Ectodermal cell (in vitro differentiated cells): Measurements from ENCODE around the gene REPS2.

ENCODE experiments used
- H3K27ac ChIP-seq: 2 replicates; pipeline ENCODE4 v1.7.0; 2013; ENCODE audit warnings: mild to moderate bottlenecking, low read depth, low read length; ENCODE audit not compliant: insufficient read depth, poor library complexity, severe bottlenecking
- H3K27me3 ChIP-seq: 2 replicates; pipeline ENCODE4 v1.7.0; 2013; ENCODE audit warnings: mild to moderate bottlenecking, low read length; ENCODE audit not compliant: insufficient read depth, control insufficient read depth, poor library complexity, severe bottlenecking
- H3K36me3 ChIP-seq: one replicate; pipeline ENCODE4 v1.7.0; 2013; ENCODE audit warnings: low read length; ENCODE audit not compliant: control insufficient read depth, insufficient read depth
- H3K4me1 ChIP-seq: one replicate; pipeline ENCODE4 v1.7.0; 2013; ENCODE audit warnings: low read length; ENCODE audit not compliant: control insufficient read depth, insufficient read depth
- H3K4me3 ChIP-seq: 2 replicates; pipeline ENCODE4 v1.7.0; 2013; ENCODE audit warnings: low read depth, low read length, control low read depth; ENCODE audit not compliant: insufficient read depth
- H3K9me3 ChIP-seq: 2 replicates; pipeline ENCODE4 v1.7.0; 2013; ENCODE audit warnings: mild to moderate bottlenecking, low read length, moderate library complexity; ENCODE audit not compliant: control insufficient read depth
- WGBS, 2 experiments: methylation state at CpG; one replicate each; pipeline ENCODE4 v1.1.7; 2013; ENCODE audit warnings: missing lambda C conversion rate in 2 of 2; 5-methylcytosine and 5-hydroxymethylcytosine counted together

REPS2 gene

GRCh38 chrX:17042037-17042436 lies 95.6 kb downstream of the REPS2 start:
- H3K36me3 ChIP-seq = no peaks in the 10 kb centered on the region
- no peak overlapping the region for H3K4me3 ChIP-seq
- H3K27ac ChIP-seq = no peak overlapping the region
- H3K4me1 ChIP-seq = no peaks in the 10 kb centered on the region
- H3K27me3 ChIP-seq = no peaks in the 10 kb centered on the region
- no peaks in the 10 kb centered on the region for H3K9me3 ChIP-seq

- no peaks in the 10 kb centered on the region for H3K9me3 ChIP-seq
- H3K27ac ChIP-seq = no peak overlapping the region
- H3K4me1 ChIP-seq = no peaks in the 10 kb centered on the region
- 27 to 28% methylated on average over 4 of the region's 5 CpGs for WGBS, 2 experiments
- H3K27me3 ChIP-seq = no peaks in the 10 kb centered on the region
- no peak overlapping the region for H3K4me3 ChIP-seq
- H3K36me3 ChIP-seq = no peaks in the 10 kb centered on the region
These were observed 100.1 kb downstream of the REPS2 start for GRCh38 chrX:17046478-17047097.

- Histone ChIP-seq H3K4me3 (no peak overlapping the region), H3K27ac (no peak overlapping the region), H3K4me1 (no peaks in the 10 kb centered on the region), H3K9me3 (no peaks in the 10 kb centered on the region), H3K27me3 (no peaks in the 10 kb centered on the region), H3K36me3 (no peaks in the 10 kb centered on the region)
- WGBS, 2 experiments = 72 to 75% methylated on average over 7 of the region's 7 CpGs
These were observed 100.8 kb downstream of the REPS2 start for GRCh38 chrX:17047224-17047623.

- Histone ChIP-seq H3K36me3 (no peaks in the 10 kb centered on the region), H3K4me3 (no peak overlapping the region), H3K4me1 (no peaks in the 10 kb centered on the region), H3K27me3 (no peaks in the 10 kb centered on the region), H3K9me3 (no peaks in the 10 kb centered on the region), H3K27ac (no peak overlapping the region)
These were observed 105.8 kb downstream of the REPS2 start for GRCh38 chrX:17052210-17052609.

GRCh38 chrX:17052793-17053192 lies 106.3 kb downstream of the REPS2 start:
- no peaks in the 10 kb centered on the region for H3K36me3 ChIP-seq
- WGBS, 2 experiments = 100% methylated on average over 1 of the region's 2 CpGs; no CpG with 5 or more reads in 1 of the 2 experiments
- no peak overlapping the region for H3K4me3 ChIP-seq
- no peaks in the 10 kb centered on the region for H3K9me3 ChIP-seq
- no peaks in the 10 kb centered on the region for H3K4me1 ChIP-seq
- H3K27ac ChIP-seq = no peak overlapping the region
- H3K27me3 ChIP-seq = no peaks in the 10 kb centered on the region

- 90 to 92% methylated on average over 3 to 5 of the region's 5 CpGs for WGBS, 2 experiments
- Histone ChIP-seq H3K9me3 (no peaks in the 10 kb centered on the region), H3K27me3 (no peaks in the 10 kb centered on the region), H3K36me3 (no peaks in the 10 kb centered on the region), H3K4me1 (no peaks in the 10 kb centered on the region), H3K27ac (no peak overlapping the region), H3K4me3 (no peak overlapping the region)
These were observed 107.0 kb downstream of the REPS2 start for GRCh38 chrX:17053502-17053901.

- Histone ChIP-seq H3K27ac (no peak overlapping the region), H3K27me3 (no peaks in the 10 kb centered on the region), H3K36me3 (no peaks in the 10 kb centered on the region), H3K4me3 (no peak overlapping the region), H3K9me3 (no peaks in the 10 kb centered on the region), H3K4me1 (no peaks in the 10 kb centered on the region)
- WGBS, 2 experiments = 90 to 95% methylated on average over 2 of the region's 2 CpGs
These were observed 110.6 kb downstream of the REPS2 start for GRCh38 chrX:17056868-17057608.

- Histone ChIP-seq H3K9me3 (no peaks in the 10 kb centered on the region), H3K27ac (no peak overlapping the region), H3K36me3 (no peaks in the 10 kb centered on the region), H3K4me3 (no peak overlapping the region), H3K4me1 (no peaks in the 10 kb centered on the region), H3K27me3 (no peaks in the 10 kb centered on the region)
These were observed 115.6 kb downstream of the REPS2 start for GRCh38 chrX:17062065-17062464.

GRCh38 chrX:17065100-17065499 lies 118.6 kb downstream of the REPS2 start:
- Histone ChIP-seq H3K27ac (no peak overlapping the region), H3K27me3 (no peaks in the 10 kb centered on the region)

GRCh38 chrX:17067534-17067933 lies 121.1 kb downstream of the REPS2 start:
- Histone ChIP-seq H3K4me3 (no peak overlapping the region), H3K27ac (no peak overlapping the region), H3K36me3 (no peaks in the 10 kb centered on the region), H3K9me3 (no peaks in the 10 kb centered on the region), H3K27me3 (no peaks in the 10 kb centered on the region), H3K4me1 (no peaks in the 10 kb centered on the region)
- no CpG with 5 or more reads among the region's 1 CpG for WGBS, 2 experiments

More at GRCh38 chrX:17065100-17065499, 118.6 kb downstream of the REPS2 start:
- no peak overlapping the region for H3K4me3 ChIP-seq
- WGBS, 2 experiments = 63 to 93% methylated on average over 1 to 3 of the region's 5 CpGs
- H3K4me1 ChIP-seq = no peaks in the 10 kb centered on the region
- no peaks in the 10 kb centered on the region for H3K36me3 ChIP-seq
- H3K9me3 ChIP-seq = no peaks in the 10 kb centered on the region
